ENCODE measurements around the gene INTS7.

- no peak for TF ChIP-seq POLR2A (IDR thresholded peaks at IDR 0.05)
- no peak for TF ChIP-seq CTCF (IDR thresholded peaks at IDR 0.05)
Measured at GRCh38 chr1:211912038-211912437, 123.3 kb downstream of the INTS7 start.

All from adrenal gland (tissue), 5 donors.